CD14-positive monocyte (primary cell): ENCODE results near the gene DLGAP1. TPM values are rescaled to one million over a fixed set of nuclear protein-coding genes. Genes with fewer than 3 reads are reported as not detected.

Experiments
- DNase-seq, 3 donors: peaks; one replicate each; pipeline ENCODE4 v3.0.0-alpha.2; 2011 to 2022
- H2AFZ ChIP-seq: 2 replicates; pipeline ENCODE4 v1.6.0; 2012; ENCODE audit warnings: mild to moderate bottlenecking, low read depth, low read length, inconsistent platforms; ENCODE audit not compliant: insufficient read depth, poor library complexity, severe bottlenecking
- H3K27ac ChIP-seq, 2 donors: 1 replicate in 1 of 2; 2 replicates in 1 of 2; pipeline ENCODE4 v1.5.1; 2012 to 2013; ENCODE audit warnings: low read length in 2 of 2, control low read depth in 1 of 2, inconsistent platforms in 1 of 2, low read depth in 1 of 2, mild to moderate bottlenecking in 1 of 2
- H3K27me3 ChIP-seq, 2 donors: one replicate each; pipeline versions ENCODE4 v1.6.0 to v1.6.1; 2011 to 2013; ENCODE audit warnings: low read length in 2 of 2; ENCODE audit not compliant: control insufficient read depth in 2 of 2, insufficient read depth in 2 of 2
- H3K36me3 ChIP-seq, 2 donors: replicated peaks in 1 of 2; 1 replicate in 1 of 2; 2 replicates in 1 of 2; pipeline versions ENCODE4 v1.5.1 to v1.6.1; 2012 to 2013; ENCODE audit warnings: low read length in 2 of 2, control low read depth in 1 of 2, inconsistent platforms in 1 of 2, mild to moderate bottlenecking in 1 of 2; ENCODE audit not compliant: insufficient read depth in 2 of 2, control insufficient read depth in 1 of 2
- H3K4me1 ChIP-seq, 2 donors: 1 replicate in 1 of 2; 2 replicates in 1 of 2; pipeline versions ENCODE4 v1.5.1 to v1.6.1; 2012 to 2013; ENCODE audit warnings: low read length in 2 of 2, control low read depth in 1 of 2, inconsistent platforms in 1 of 2, mild to moderate bottlenecking in 1 of 2, moderate library complexity in 1 of 2; ENCODE audit not compliant: insufficient read depth in 2 of 2, control insufficient read depth in 1 of 2
- H3K4me2 ChIP-seq: replicated peaks from 2 replicates; pipeline ENCODE3; 2012; ENCODE audit warnings: low read length, moderate library complexity, mild to moderate bottlenecking; ENCODE audit not compliant: poor library complexity, severe bottlenecking; ENCODE audit errors: extremely low read depth
- H3K4me3 ChIP-seq, 3 experiments: fragments of 200-600 bp in 1 of 3; sonication (generic) in 1 of 3; replicated peaks in 1 of 3; 1 replicate in 2 of 3; 2 replicates in 1 of 3; pipeline ENCODE4 v1.5.1; 2011 to 2013; ENCODE audit warnings: low read length in 3 of 3, mild to moderate bottlenecking in 3 of 3, control low read depth in 2 of 3, low read depth in 2 of 3, inconsistent platforms in 1 of 3, moderate library complexity in 1 of 3
- H3K79me2 ChIP-seq: 2 replicates; pipeline ENCODE4 v1.6.0; 2012; ENCODE audit warnings: mild to moderate bottlenecking, control low read depth, inconsistent platforms, low read length, moderate library complexity; ENCODE audit not compliant: insufficient read depth
- H3K9ac ChIP-seq: 2 replicates; pipeline ENCODE4 v1.6.0; 2017; ENCODE audit warnings: low read length, mild to moderate bottlenecking; ENCODE audit not compliant: insufficient read depth, poor library complexity, severe bottlenecking
- H3K9me3 ChIP-seq, 2 donors: replicated peaks in 1 of 2; 1 replicate in 1 of 2; 2 replicates in 1 of 2; pipeline versions ENCODE4 v1.5.1 to v1.6.1; 2012 to 2013; ENCODE audit warnings: low read length in 2 of 2, control low read depth in 1 of 2; ENCODE audit not compliant: control insufficient read depth in 1 of 2, insufficient read depth in 1 of 2
- H4K20me1 ChIP-seq: 2 replicates; pipeline ENCODE4 v1.6.0; 2012; ENCODE audit warnings: mild to moderate bottlenecking, low read length, control low read depth, moderate library complexity; ENCODE audit not compliant: insufficient read depth
- H3K27ac Mint-ChIP-seq, 7 donors: one replicate each; pipeline ENCODE4 v1.8.0; 2020; ENCODE audit warnings: mild to moderate bottlenecking in 7 of 7, mixed read lengths in 7 of 7, moderate library complexity in 6 of 7, inconsistent platforms in 2 of 7
- H3K27me3 Mint-ChIP-seq, 3 donors: one replicate each; pipeline ENCODE4 v1.8.0; 2021 to 2022; ENCODE audit warnings: low read depth in 3 of 3, mild to moderate bottlenecking in 3 of 3, mixed read lengths in 3 of 3, moderate library complexity in 3 of 3, inconsistent platforms in 1 of 3
- H3K36me3 Mint-ChIP-seq, 2 donors: one replicate each; pipeline ENCODE4 v1.8.0; 2020; ENCODE audit warnings: mixed read lengths in 2 of 2, inconsistent platforms in 1 of 2, mild to moderate bottlenecking in 1 of 2
- H3K4me1 Mint-ChIP-seq: one replicate; pipeline ENCODE4 v1.8.0; 2020; ENCODE audit warnings: mild to moderate bottlenecking, mixed read lengths
- H3K4me3 Mint-ChIP-seq, 2 donors: one replicate each; pipeline ENCODE4 v1.8.0; 2020; ENCODE audit warnings: mild to moderate bottlenecking in 2 of 2, mixed read lengths in 2 of 2, moderate library complexity in 1 of 2
- H3K9me3 Mint-ChIP-seq, 7 donors: one replicate each; pipeline ENCODE4 v1.8.0; 2020 to 2022; ENCODE audit warnings: mixed read lengths in 7 of 7, mild to moderate bottlenecking in 6 of 7, moderate library complexity in 6 of 7, inconsistent platforms in 2 of 7
- CTCF ChIP-seq: fragments of 200-600 bp; IDR thresholded peaks from one replicate; pipeline ENCODE4 v1.8.0; 2022; ENCODE audit warnings: antibody characterized with exemption, mild to moderate bottlenecking
- WGBS: methylation state at CpG from one replicate; pipeline ENCODE4 v1.1.5; 2013; ENCODE audit warnings: missing lambda C conversion rate; ENCODE audit not compliant: insufficient coverage; 5-methylcytosine and 5-hydroxymethylcytosine counted together
- intact Hi-C, 2 donors: fragments of 100-400 bp; cut with micrococcal nuclease; formaldehyde crosslinking; loops; one replicate each; pipeline versions ENCODE4 v1.15.0 to v1.15.1; 2023
- polyA plus RNA-seq, 3 donors: library from polyadenylated mRNA; depleted of rRNA in 1 of 3; unstranded in 2 of 3; stranded (reverse) in 1 of 3; fragments of 300-500 nt in 2 of 3; fragments of >200 nt in 1 of 3; fragmentation: Illumina TruSeq in 2 of 3; gene quantifications; 1 replicate in 2 of 3; 2 replicates in 1 of 3; pipeline ENCODE4 v1.2.3, GENCODE V29; 2012 to 2021

DLGAP1 gene
- polyA plus RNA-seq, 3 donors = 0.09 to 0.42 TPM; not detected in 1

- no peaks in the 10 kb centered on the region for H3K36me3 ChIP-seq
- no peak overlapping the region for H3K4me3 ChIP-seq
- no peak overlapping the region for H3K27ac Mint-ChIP-seq
- no peaks in the 10 kb centered on the region for H4K20me1 ChIP-seq
- no peak overlapping the region for H2AFZ ChIP-seq
- H3K79me2 ChIP-seq = no peaks in the 10 kb centered on the region
- no peak overlapping the region for H3K9ac ChIP-seq
- no peaks in the 10 kb centered on the region for H3K9me3 ChIP-seq
- H3K4me1 Mint-ChIP-seq = no peaks in the 10 kb centered on the region
- no peaks in the 10 kb centered on the region for H3K36me3 Mint-ChIP-seq
- H3K9me3 Mint-ChIP-seq = peaks cover 0 to 3% (median 0%) of the 10 kb centered on the region in 7 donors
- DNase-seq = no peak
- TF ChIP-seq CTCF = no peak
- no peaks in the 10 kb centered on the region for H3K27me3 ChIP-seq
- peaks cover 0 to 7% (median 7%) of the 10 kb centered on the region in 3 donors for H3K27me3 Mint-ChIP-seq
- H3K4me1 ChIP-seq = no peaks in the 10 kb centered on the region
- WGBS = 95% methylated on average over 6 of the region's 7 CpGs
- H3K4me3 Mint-ChIP-seq = no peak overlapping the region
- intact Hi-C loops = no loop called here
- H3K4me2 ChIP-seq = no peak overlapping the region
- H3K27ac ChIP-seq = no peak overlapping the region
Observed at GRCh38 chr18:3960977-3961376, 494.1 kb downstream of the DLGAP1 start.

- H3K27ac Mint-ChIP-seq = peak overlapping the region in 1 of 7 donors; percentile 31
- H3K27me3 Mint-ChIP-seq = peaks cover 0 to 7% (median 5%) of the 10 kb centered on the region in 3 donors
Observed at GRCh38 chr18:3960142-3960541, 495.0 kb downstream of the DLGAP1 start.

More at GRCh38 chr18:3960142-3960541, 495.0 kb downstream of the DLGAP1 start:
- no peaks in the 10 kb centered on the region for H3K27me3 ChIP-seq
- no peak for DNase-seq
- no peak overlapping the region for H3K4me2 ChIP-seq
- H3K27ac ChIP-seq = no peak overlapping the region
- no peaks in the 10 kb centered on the region for H3K4me1 ChIP-seq
- H4K20me1 ChIP-seq = no peaks in the 10 kb centered on the region
- H3K79me2 ChIP-seq = no peaks in the 10 kb centered on the region
- Mint-ChIP-seq H3K9me3 (peaks cover 0 to 7% (median 2%) of the 10 kb centered on the region in 7 donors), H3K36me3 (no peaks in the 10 kb centered on the region), H3K4me1 (no peaks in the 10 kb centered on the region), H3K4me3 (no peak overlapping the region)
- H3K36me3 ChIP-seq = no peaks in the 10 kb centered on the region
- 82% methylated on average over 1 of the region's 4 CpGs for WGBS
- H3K4me3 ChIP-seq = no peak overlapping the region
- H3K9me3 ChIP-seq = no peaks in the 10 kb centered on the region
- TF ChIP-seq CTCF = no peak
- no peak overlapping the region for H3K9ac ChIP-seq
- intact Hi-C loops = no loop called here
- H2AFZ ChIP-seq = no peak overlapping the region
